HL-60/S4 (cell line): Measurements from ENCODE around the gene CRAMP1.
"Not testable (repeated sequence)": the region's sequence is repeated elsewhere in the genome, so short reads cannot be mapped to it uniquely, and the experiment has no call there.

Experiments used
- in situ Hi-C: fragments of 300-500 bp; cut with MboI; formaldehyde crosslinking; loops from 2 replicates; pipeline ENCODE4 v1.14.3; 2022; ENCODE audit warnings: low sequenced_read_pairs

Gene CRAMP1

GRCh38 chr16:1595511-1595910 lies 16.6 kb upstream of the CRAMP1 start:
- in situ Hi-C loops: not testable (repeated sequence)

- in situ Hi-C loops: no loop called here
Measured at GRCh38 chr16:1596516-1596915, 15.6 kb upstream of the CRAMP1 start.

GRCh38 chr16:1597154-1597553 lies 15.0 kb upstream of the CRAMP1 start:
- in situ Hi-C loops: no loop called here

GRCh38 chr16:1601031-1601430 lies 11.1 kb upstream of the CRAMP1 start:
- in situ Hi-C loops: no loop called here

- in situ Hi-C loops: no loop called here
Measured at GRCh38 chr16:1601489-1601888, 10.7 kb upstream of the CRAMP1 start.

- in situ Hi-C loops: no loop called here
Measured at GRCh38 chr16:1602285-1602684, 9.9 kb upstream of the CRAMP1 start.

GRCh38 chr16:1606774-1607173 lies 5.4 kb upstream of the CRAMP1 start:
- in situ Hi-C loops: no loop called here

- in situ Hi-C loops: no loop called here
Measured at GRCh38 chr16:1607971-1608370, 4.2 kb upstream of the CRAMP1 start.

- in situ Hi-C loops: no loop called here
Measured at GRCh38 chr16:1610071-1610898, 1.9 kb upstream of the CRAMP1 start.

GRCh38 chr16:1610899-1611632 lies 1.1 kb upstream of the CRAMP1 start:
- in situ Hi-C loops: no loop called here

GRCh38 chr16:1613211-1613622 lies 1.1 kb downstream of the CRAMP1 start:
- in situ Hi-C loops: no loop called here

GRCh38 chr16:1613728-1614455 lies 1.7 kb downstream of the CRAMP1 start:
- in situ Hi-C loops: no loop called here

- in situ Hi-C loops: no loop called here
Measured at GRCh38 chr16:1614456-1615102, 2.4 kb downstream of the CRAMP1 start.

GRCh38 chr16:1615761-1616160 lies 3.6 kb downstream of the CRAMP1 start:
- in situ Hi-C loops: no loop called here

GRCh38 chr16:1619976-1620375 lies 7.8 kb downstream of the CRAMP1 start:
- in situ Hi-C loops: no loop called here

- in situ Hi-C loops: no loop called here
Measured at GRCh38 chr16:1620391-1620790, 8.2 kb downstream of the CRAMP1 start.

GRCh38 chr16:1621851-1622250 lies 9.7 kb downstream of the CRAMP1 start:
- in situ Hi-C loops: no loop called here

- in situ Hi-C loops: no loop called here
Measured at GRCh38 chr16:1626327-1626726, 14.2 kb downstream of the CRAMP1 start.

GRCh38 chr16:1626776-1627175 lies 14.6 kb downstream of the CRAMP1 start:
- in situ Hi-C loops: no loop called here

- in situ Hi-C loops: no loop called here
Measured at GRCh38 chr16:1630450-1631213, 18.5 kb downstream of the CRAMP1 start.
